ENCODE data around the gene ITGAE.
"Not testable (repeated sequence)": the region's sequence is repeated elsewhere in the genome, so short reads cannot be mapped to it uniquely, and the experiment has no call there.

ITGAE gene

DNA sequence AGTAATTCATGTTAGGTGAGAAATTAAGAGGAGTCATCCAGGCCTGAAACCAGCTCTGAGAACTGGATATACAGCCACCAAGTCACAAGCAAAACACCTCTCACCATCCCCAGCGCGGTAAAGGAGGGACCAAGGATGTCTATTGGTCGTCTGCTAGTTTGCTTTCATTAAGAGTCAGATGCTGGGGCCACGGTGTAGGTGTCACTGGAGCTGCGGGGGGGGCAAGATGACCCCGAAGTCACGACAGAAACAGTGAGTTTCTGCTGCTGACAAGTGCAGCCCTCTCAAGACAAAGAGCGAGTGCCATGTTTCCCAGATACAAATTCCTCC is 44.3 kb upstream of the ITGAE start:
- TF ChIP-seq, protein P1, sequence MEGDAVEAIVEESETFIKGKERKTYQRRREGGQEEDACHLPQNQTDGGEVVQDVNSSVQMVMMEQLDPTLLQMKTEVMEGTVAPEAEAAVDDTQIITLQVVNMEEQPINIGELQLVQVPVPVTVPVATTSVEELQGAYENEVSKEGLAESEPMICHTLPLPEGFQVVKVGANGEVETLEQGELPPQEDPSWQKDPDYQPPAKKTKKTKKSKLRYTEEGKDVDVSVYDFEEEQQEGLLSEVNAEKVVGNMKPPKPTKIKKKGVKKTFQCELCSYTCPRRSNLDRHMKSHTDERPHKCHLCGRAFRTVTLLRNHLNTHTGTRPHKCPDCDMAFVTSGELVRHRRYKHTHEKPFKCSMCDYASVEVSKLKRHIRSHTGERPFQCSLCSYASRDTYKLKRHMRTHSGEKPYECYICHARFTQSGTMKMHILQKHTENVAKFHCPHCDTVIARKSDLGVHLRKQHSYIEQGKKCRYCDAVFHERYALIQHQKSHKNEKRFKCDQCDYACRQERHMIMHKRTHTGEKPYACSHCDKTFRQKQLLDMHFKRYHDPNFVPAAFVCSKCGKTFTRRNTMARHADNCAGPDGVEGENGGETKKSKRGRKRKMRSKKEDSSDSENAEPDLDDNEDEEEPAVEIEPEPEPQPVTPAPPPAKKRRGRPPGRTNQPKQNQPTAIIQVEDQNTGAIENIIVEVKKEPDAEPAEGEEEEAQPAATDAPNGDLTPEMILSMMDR (IDR thresholded peaks at IDR 0.05; ENCODE audit: low read length, missing control alignments): no peak
- no peak for DNase-seq (ENCODE audit: low read depth)
- H3K4me3 ChIP-seq (replicated peaks; ENCODE audit: low read depth, low read length): peak overlapping the region; percentile 91

DNA sequence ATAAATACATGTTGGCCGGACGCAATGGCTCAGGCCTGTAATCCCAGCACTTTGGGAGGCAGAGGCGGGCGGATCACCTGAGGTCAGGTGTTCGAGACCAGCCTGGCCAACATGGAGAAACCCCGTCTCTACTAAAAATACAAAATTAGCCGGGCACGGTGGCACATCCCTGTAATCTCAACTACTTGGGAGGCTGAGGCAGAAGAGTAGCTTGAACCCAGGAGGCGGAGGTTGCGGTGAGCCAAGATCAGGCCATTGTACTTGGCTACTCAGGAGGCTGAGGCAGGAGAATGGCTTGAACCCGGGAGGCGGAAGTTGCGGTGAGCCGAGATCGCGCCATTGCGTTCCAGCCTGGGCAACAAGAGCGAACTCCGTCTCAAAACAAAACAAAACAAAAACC is 43.6 kb upstream of the ITGAE start:
- DNase-seq (ENCODE audit: low read depth): not testable (repeated sequence)
- peak overlapping the region; percentile 91 for H3K4me3 ChIP-seq (replicated peaks; ENCODE audit: low read depth, low read length)

DNA sequence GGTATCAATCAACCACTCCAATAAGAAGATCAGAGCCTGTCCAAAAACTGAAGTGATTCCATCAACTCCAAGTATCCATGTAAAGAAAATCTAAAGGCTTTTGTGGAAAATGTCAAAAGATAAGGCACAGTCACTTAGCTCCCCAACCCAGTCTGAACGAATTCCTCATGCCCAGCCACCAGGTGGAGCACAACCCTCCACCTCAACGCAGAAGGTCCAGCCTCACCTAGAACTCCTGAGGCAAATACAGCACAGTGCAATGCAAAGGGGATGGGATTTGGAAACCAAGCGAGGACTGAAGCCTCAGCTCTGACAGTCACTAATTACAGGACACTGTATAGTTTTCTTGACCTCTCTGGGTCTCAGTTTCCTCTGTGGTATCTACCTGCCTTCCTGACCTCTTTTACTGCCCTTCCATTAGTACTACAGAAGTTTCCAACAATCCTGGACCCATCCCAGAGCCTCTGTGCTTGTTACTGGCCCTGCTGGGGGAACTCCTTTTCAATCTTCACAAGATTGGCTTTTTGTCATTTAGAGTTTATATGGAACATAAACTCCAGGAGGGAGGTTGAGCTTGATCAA is 43.0 kb upstream of the ITGAE start:
- DNase-seq (ENCODE audit: low read depth): peak; percentile 61
- TF ChIP-seq, protein P1 (IDR thresholded peaks at IDR 0.05; ENCODE audit: low read length, missing control alignments): peak; percentile 75
- no peak overlapping the region for H3K4me3 ChIP-seq (replicated peaks; ENCODE audit: low read depth, low read length)

DNA sequence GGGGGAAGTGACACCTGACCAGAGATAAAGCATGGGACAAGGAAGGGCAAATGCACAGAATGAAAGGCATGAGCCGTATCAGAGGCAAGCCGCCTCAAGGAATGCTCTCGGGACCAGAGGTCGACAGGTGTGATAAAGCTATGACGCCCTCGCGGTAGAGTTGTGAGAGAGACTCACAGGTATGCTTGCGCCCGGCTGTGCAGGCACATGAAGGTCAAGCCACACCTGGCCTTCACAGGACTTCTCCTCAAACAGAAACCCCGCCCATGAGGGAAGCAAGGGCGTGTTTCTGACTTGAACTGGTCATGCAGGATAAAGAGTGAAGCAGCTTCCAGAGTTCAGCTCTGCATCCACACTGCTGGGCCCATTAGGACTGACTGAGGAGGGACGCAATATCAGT is 37.2 kb upstream of the ITGAE start:
- DNase-seq (ENCODE audit: low read depth): no peak
- TF ChIP-seq, protein P1 (IDR thresholded peaks at IDR 0.05; ENCODE audit: low read length, missing control alignments): no peak
- no peak overlapping the region for H3K4me3 ChIP-seq (replicated peaks; ENCODE audit: low read depth, low read length)

DNA sequence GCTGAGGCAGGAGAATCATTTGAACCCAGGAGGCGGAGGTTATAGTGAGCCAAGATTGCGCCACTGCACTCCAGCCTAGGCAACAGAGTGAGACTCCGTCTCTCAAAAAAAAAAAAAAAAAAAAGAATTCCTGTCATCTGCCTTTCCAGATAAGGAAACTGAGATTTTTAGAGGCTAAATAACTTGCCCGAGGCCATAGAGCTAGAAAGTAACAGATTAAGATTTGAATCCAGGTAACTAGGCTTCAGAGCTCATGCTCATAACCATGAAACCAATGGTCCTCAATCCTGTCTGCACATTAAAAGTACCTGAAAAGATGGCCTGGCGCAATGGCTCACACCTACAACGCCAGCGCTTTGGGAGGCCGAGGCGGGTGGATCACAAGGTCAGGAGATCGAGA is 35.6 kb upstream of the ITGAE start:
- H3K4me3 ChIP-seq (replicated peaks; ENCODE audit: low read depth, low read length): no peak overlapping the region
- TF ChIP-seq, protein P1 (IDR thresholded peaks at IDR 0.05; ENCODE audit: low read length, missing control alignments): no peak
- no peak for DNase-seq (ENCODE audit: low read depth)

DNA sequence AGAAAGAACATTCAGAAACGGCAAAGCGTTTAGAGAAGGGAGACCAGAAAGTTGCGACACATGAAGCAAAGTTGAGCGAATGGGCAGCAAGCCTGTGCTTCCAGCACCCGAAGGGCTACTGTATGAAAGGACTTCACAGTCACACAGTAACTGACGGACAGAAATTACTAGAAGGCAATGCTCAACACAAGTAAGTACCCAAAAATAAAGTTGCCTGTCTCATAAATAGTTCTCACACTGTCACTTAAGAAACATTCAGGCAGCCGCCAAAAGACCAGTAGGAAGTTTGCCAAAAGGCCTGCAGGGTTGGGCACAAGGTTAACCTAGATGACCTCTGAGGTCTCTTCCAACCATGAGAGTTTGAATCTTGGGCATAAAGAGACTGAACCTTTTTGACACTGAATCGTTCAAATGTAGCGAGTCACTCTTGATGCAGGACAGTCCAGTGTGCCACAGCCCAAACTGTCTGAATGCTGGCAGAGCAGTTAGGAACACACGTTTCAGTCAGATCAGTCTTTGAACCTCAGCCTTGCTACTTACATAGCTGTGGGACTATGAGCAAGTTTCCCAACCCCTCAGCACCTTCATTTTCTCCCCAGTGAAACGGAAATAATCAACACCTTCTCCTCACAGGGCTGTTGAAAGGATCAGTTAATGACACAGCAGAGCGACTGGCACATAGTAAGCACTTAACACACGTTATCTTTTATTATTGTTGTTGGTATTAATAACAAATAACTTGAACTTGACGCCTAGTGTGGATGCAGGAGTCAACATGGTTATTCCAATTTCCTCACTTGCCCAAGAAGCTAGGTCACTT is 34.6 kb upstream of the ITGAE start:
- TF ChIP-seq, protein P1 (IDR thresholded peaks at IDR 0.05; ENCODE audit: low read length, missing control alignments): no peak
- DNase-seq (ENCODE audit: low read depth): no peak
- H3K4me3 ChIP-seq (replicated peaks; ENCODE audit: low read depth, low read length): no peak overlapping the region

DNA sequence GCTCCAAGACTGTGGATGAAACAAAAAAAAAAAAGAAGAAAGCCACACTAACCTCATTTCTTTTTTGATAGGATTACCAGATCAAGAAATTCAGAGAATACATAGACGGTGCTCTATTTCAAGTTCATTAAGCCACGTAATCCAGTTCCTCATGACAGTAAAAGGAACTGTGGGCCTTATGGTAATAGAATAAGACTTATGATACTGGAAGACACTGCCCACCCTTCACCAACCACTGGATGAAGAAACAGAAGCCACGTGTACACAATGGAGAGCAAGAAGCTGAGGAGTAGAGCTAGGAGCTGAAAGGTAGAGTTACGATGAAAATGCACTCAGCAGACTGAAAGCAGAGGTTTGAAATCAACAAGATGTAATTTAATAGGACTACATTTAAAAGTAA is 33.8 kb upstream of the ITGAE start:
- H3K4me3 ChIP-seq (replicated peaks; ENCODE audit: low read depth, low read length): no peak overlapping the region
- TF ChIP-seq, protein P1 (IDR thresholded peaks at IDR 0.05; ENCODE audit: low read length, missing control alignments): no peak
- no peak for DNase-seq (ENCODE audit: low read depth)
